SK-N-SH (cell line): ENCODE measurements around the gene DYNC2H1. TPM values are rescaled to one million over a fixed set of nuclear protein-coding genes. Genes with fewer than 3 reads are reported as not detected.

Source experiments
- CTCF ChIA-PET: fragments of 300-600, 350-600 bp; formaldehyde crosslinking; extraction: SDS; loops from one replicate; lab custom pipeline; 2021; lab: Yijun Ruan, JAX
- POLR2A ChIA-PET: fragments of 350-600 bp; sonication (Branson Sonifier 250); formaldehyde crosslinking; extraction: SDS; loops from one replicate; lab custom pipeline; 2020; ENCODE audit warnings: antibody characterized with exemption, inconsistent platforms; lab: Yijun Ruan, JAX
- DNase-seq: peaks from one replicate; pipeline ENCODE4 v3.0.0; 2012
- H2AFZ ChIP-seq: fragments of 200-600 bp; sonication (generic); 2 replicates; pipeline ENCODE4 v1.8.1; 2016; ENCODE audit warnings: antibody characterized with exemption, mild to moderate bottlenecking, low read depth
- H3F3A ChIP-seq: fragments of 200-600 bp; sonication (generic); replicated peaks from 2 replicates; pipeline ENCODE3; 2016; ENCODE audit warnings: antibody characterized with exemption, mild to moderate bottlenecking; ENCODE audit not compliant: insufficient read depth
- H3K27ac ChIP-seq, 2 experiments: fragments of 200-500 bp in 1 of 2; fragments of 200-600 bp in 1 of 2; sonication (Bioruptor generic) in 1 of 2; sonication (generic), shearing (Covaris generic) in 1 of 2; 2 replicates each; pipeline versions ENCODE4 v1.5.1 to v1.6.1; 2014 to 2016; ENCODE audit warnings: low read depth in 2 of 2, inconsistent platforms in 1 of 2, low read length in 1 of 2, mild to moderate bottlenecking in 1 of 2, mixed read lengths in 1 of 2
- H3K27me3 ChIP-seq: fragments of 200-600 bp; sonication (generic), shearing (Covaris generic); 2 replicates; pipeline ENCODE4 v1.6.1; 2016; ENCODE audit warnings: mixed run types; ENCODE audit not compliant: insufficient read depth
- H3K36me3 ChIP-seq, 2 experiments: fragments of 200-500 bp in 1 of 2; fragments of 200-600 bp in 1 of 2; sonication (Bioruptor generic) in 1 of 2; sonication (generic) in 1 of 2; replicated peaks in 1 of 2; 2 replicates each; pipeline versions ENCODE3 to v1.5.1; 2014 to 2016; ENCODE audit warnings: low read length in 1 of 2, mild to moderate bottlenecking in 1 of 2; ENCODE audit not compliant: insufficient read depth in 2 of 2, control insufficient read depth in 1 of 2
- H3K4me1 ChIP-seq, 2 experiments: fragments of 200-500 bp in 1 of 2; fragments of 200-600 bp in 1 of 2; sonication (Bioruptor generic) in 1 of 2; sonication (generic), shearing (Covaris generic) in 1 of 2; 2 replicates each; pipeline versions ENCODE4 v1.5.1 to v1.6.1; 2014 to 2016; ENCODE audit warnings: low read depth in 1 of 2, low read length in 1 of 2, mixed run types in 1 of 2; ENCODE audit not compliant: insufficient read depth in 2 of 2, control insufficient read depth in 1 of 2
- H3K4me2 ChIP-seq: fragments of 200-600 bp; sonication (generic), shearing (Covaris generic); 2 replicates; pipeline ENCODE4 v1.6.1; 2017; ENCODE audit warnings: mixed run types
- H3K4me3 ChIP-seq, 2 experiments: fragments of 200-500 bp in 1 of 2; fragments of 200-600 bp in 1 of 2; sonication (Bioruptor generic) in 1 of 2; sonication (generic), shearing (Covaris generic) in 1 of 2; 2 replicates each; pipeline versions ENCODE4 v1.5.1 to v1.8.1; 2014 to 2016; ENCODE audit warnings: low read depth in 2 of 2, inconsistent platforms in 1 of 2, low read length in 1 of 2, mild to moderate bottlenecking in 1 of 2, mixed read lengths in 1 of 2, moderate library complexity in 1 of 2
- H3K79me2 ChIP-seq: fragments of 200-600 bp; sonication (generic); 2 replicates; pipeline ENCODE4 v1.8.1; 2017; ENCODE audit warnings: mild to moderate bottlenecking; ENCODE audit not compliant: insufficient read depth
- H3K9ac ChIP-seq: fragments of 200-600 bp; sonication (generic); 2 replicates; pipeline ENCODE4 v1.6.1; 2017; ENCODE audit warnings: mixed run types
- H3K9me2 ChIP-seq: fragments of 200-600 bp; sonication (generic); 2 replicates; pipeline ENCODE4 v1.6.1; 2017; ENCODE audit warnings: mixed run types
- H3K9me3 ChIP-seq: fragments of 200-600 bp; sonication (generic); 2 replicates; pipeline ENCODE4 v1.6.1; 2017; ENCODE audit warnings: mixed run types, mild to moderate bottlenecking, moderate library complexity
- H4K20me1 ChIP-seq: fragments of 200-600 bp; sonication (generic); 2 replicates; pipeline ENCODE4 v1.6.1; 2017; ENCODE audit warnings: mild to moderate bottlenecking, mixed run types; ENCODE audit not compliant: insufficient read depth
- CHD2 ChIP-seq: fragments of 150-350 bp; IDR thresholded peaks from 2 replicates; pipeline ENCODE4 v1.6.1; 2018; ENCODE audit warnings: low read length; ENCODE audit not compliant: partially characterized antibody
- FOSL2 ChIP-seq: IDR thresholded peaks from 2 replicates; pipeline ENCODE4 v1.4.0; 2012; ENCODE audit warnings: low read depth, mild to moderate bottlenecking, moderate library complexity, borderline replicate concordance
- FOXJ3 ChIP-seq: sonication (generic); formaldehyde crosslinking; IDR thresholded peaks from 2 replicates; pipeline ENCODE4 v1.5.1; 2020; ENCODE audit warnings: mild to moderate bottlenecking, missing genetic modification reagents
- FOXM1 ChIP-seq: IDR thresholded peaks from 2 replicates; pipeline ENCODE4 v1.4.0; 2012; ENCODE audit warnings: low read depth, mild to moderate bottlenecking
- GABPA ChIP-seq: IDR thresholded peaks from 2 replicates; pipeline ENCODE4 v1.4.0; 2012; ENCODE audit warnings: low read depth, mild to moderate bottlenecking
- GATA2 ChIP-seq: sonication (generic); formaldehyde crosslinking; IDR thresholded peaks from 2 replicates; pipeline ENCODE4 v1.5.0; 2020; ENCODE audit warnings: mild to moderate bottlenecking, missing genetic modification reagents
- MXI1 ChIP-seq: IDR thresholded peaks from 2 replicates; pipeline ENCODE4 v1.6.1; 2012; ENCODE audit warnings: mild to moderate bottlenecking, low read depth, low read length, improper control_type of control experiment
- NRF1 ChIP-seq: IDR thresholded peaks from 2 replicates; pipeline ENCODE4 v1.6.1; 2012; ENCODE audit warnings: low read depth, mild to moderate bottlenecking, low read length
- PBX3 ChIP-seq: IDR thresholded peaks from 2 replicates; pipeline ENCODE4; 2012
- RAD21 ChIP-seq: IDR thresholded peaks from 2 replicates; pipeline ENCODE4 v1.6.1; 2012; ENCODE audit warnings: mild to moderate bottlenecking, low read length
- RFX5 ChIP-seq: IDR thresholded peaks from 2 replicates; pipeline ENCODE4 v1.6.1; 2012; ENCODE audit warnings: mild to moderate bottlenecking, improper control_type of control experiment, low read length
- RXRA ChIP-seq: IDR thresholded peaks from 2 replicates; pipeline ENCODE4 v1.4.0; 2012; ENCODE audit warnings: low read depth, mild to moderate bottlenecking, borderline replicate concordance
- SIN3A ChIP-seq: IDR thresholded peaks from 2 replicates; pipeline ENCODE4 v1.6.1; 2012; ENCODE audit warnings: low read depth, mild to moderate bottlenecking, low read length, moderate library complexity, borderline replicate concordance
- SMC3 ChIP-seq: IDR thresholded peaks from 2 replicates; pipeline ENCODE4 v1.6.1; 2012; ENCODE audit warnings: low read depth, low read length, improper control_type of control experiment
- YY1 ChIP-seq: IDR thresholded peaks from 2 replicates; pipeline ENCODE4 v1.4.0; 2012; ENCODE audit warnings: low read depth, mild to moderate bottlenecking
- WGBS: methylation state at CpG from one replicate; pipeline ENCODE4 v1.1.6; 2017; ENCODE audit warnings: low lambda C conversion rate; 5-methylcytosine and 5-hydroxymethylcytosine counted together
- polyA plus RNA-seq, 3 experiments: library from polyadenylated mRNA; depleted of rRNA; stranded (reverse); fragments of >200 nt; gene quantifications; 2 replicates each; pipeline ENCODE4 v1.2.3, GENCODE V29; 2012
- TF ChIP-seq, protein P1 (sequence below): IDR thresholded peaks from 2 replicates; pipeline ENCODE4 v1.4.0; 2012; ENCODE audit warnings: low read depth, borderline replicate concordance
- TF ChIP-seq, protein P2 (sequence below): IDR thresholded peaks from 2 replicates; pipeline ENCODE4 v1.4.0; 2012; ENCODE audit warnings: low read depth, borderline replicate concordance
- TF ChIP-seq, protein P3 (sequence below): fragments of 150-350 bp; IDR thresholded peaks from 2 replicates; pipeline ENCODE4 v1.6.1; 2017; ENCODE audit warnings: antibody characterized with exemption, low read length, low read depth, borderline replicate concordance
- TF ChIP-seq, protein P4 (sequence below): IDR thresholded peaks from 2 replicates; pipeline ENCODE4 v1.4.0; 2012; ENCODE audit warnings: low read depth

DYNC2H1 gene
- polyA plus RNA-seq, 1 of the 3 experiments (the other 2 are of a cell fraction), result 15.3 TPM

- TF ChIP-seq, protein P1, sequence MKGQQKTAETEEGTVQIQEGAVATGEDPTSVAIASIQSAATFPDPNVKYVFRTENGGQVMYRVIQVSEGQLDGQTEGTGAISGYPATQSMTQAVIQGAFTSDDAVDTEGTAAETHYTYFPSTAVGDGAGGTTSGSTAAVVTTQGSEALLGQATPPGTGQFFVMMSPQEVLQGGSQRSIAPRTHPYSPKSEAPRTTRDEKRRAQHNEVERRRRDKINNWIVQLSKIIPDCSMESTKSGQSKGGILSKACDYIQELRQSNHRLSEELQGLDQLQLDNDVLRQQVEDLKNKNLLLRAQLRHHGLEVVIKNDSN, result no peak
- TF ChIP-seq RAD21 (no peak), SMC3 (no peak), GATA2 (no peak)
These were observed 29.4 kb upstream of the DYNC2H1 start (continued) for GRCh38 chr11:103079833-103080232.

DNA sequence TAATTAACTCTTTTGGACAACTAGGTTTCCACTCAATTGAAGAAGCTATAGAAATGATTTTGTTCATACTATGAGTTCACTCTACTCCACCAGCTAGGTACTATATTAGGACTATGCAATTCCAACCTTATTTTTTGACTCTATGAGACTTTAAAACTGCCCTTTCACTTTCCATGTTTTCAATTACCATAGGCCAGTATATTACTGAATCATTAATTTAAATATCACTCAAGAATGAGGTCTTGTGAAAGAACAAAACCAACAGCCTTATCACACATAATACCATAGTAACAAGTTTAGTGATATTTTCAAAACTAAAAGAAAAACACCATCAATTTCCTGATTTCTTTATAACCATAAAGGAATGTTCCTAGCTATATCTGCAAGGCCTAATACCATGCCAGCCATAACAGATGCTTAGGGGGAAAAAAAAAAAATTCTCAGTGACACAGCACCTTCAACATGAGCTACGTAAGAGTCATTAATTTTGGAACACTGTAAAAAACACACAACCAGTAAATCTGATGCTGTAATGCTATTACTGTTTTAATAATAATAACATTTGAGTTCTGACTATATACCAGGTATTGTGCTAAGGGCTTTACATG, 23.4 kb upstream of the DYNC2H1 start:
- no peak overlapping the region; a peak in 3 of 4 replicates for H3K27ac ChIP-seq
- H3K4me3 ChIP-seq, result no peak overlapping the region
- peaks cover 27% of the 10 kb centered on the region for H4K20me1 ChIP-seq
- no peak overlapping the region for H3K9ac ChIP-seq
- H3K4me2 ChIP-seq, result no peak overlapping the region
- H2AFZ ChIP-seq, result no peak overlapping the region
- 89% methylated on average over 1 of the region's 1 CpG for WGBS
- H3F3A ChIP-seq, result peaks cover 10% of the 10 kb centered on the region
- H3K27me3 ChIP-seq, result no peaks in the 10 kb centered on the region
- peaks cover 0 to 15% of the 10 kb centered on the region in 2 experiments; a peak in 3 of 4 replicates for H3K4me1 ChIP-seq
- CTCF ChIA-PET, result no interaction called here
- no peak for TF ChIP-seq GABPA
- TF ChIP-seq CHD2, result no peak
- TF ChIP-seq RXRA, result no peak
- TF ChIP-seq, protein P2, sequence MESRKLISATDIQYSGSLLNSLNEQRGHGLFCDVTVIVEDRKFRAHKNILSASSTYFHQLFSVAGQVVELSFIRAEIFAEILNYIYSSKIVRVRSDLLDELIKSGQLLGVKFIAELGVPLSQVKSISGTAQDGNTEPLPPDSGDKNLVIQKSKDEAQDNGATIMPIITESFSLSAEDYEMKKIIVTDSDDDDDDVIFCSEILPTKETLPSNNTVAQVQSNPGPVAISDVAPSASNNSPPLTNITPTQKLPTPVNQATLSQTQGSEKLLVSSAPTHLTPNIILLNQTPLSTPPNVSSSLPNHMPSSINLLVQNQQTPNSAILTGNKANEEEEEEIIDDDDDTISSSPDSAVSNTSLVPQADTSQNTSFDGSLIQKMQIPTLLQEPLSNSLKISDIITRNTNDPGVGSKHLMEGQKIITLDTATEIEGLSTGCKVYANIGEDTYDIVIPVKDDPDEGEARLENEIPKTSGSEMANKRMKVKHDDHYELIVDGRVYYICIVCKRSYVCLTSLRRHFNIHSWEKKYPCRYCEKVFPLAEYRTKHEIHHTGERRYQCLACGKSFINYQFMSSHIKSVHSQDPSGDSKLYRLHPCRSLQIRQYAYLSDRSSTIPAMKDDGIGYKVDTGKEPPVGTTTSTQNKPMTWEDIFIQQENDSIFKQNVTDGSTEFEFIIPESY, result no peak
- no peak for TF ChIP-seq YY1
- no peak for TF ChIP-seq FOXJ3 (CRISPR knock-in tag)
- TF ChIP-seq, protein P1, result no peak
- H3K36me3 ChIP-seq, result peaks cover 61 to 68% of the 10 kb centered on the region in 2 experiments
- no peak for DNase-seq
- POLR2A ChIA-PET, result no interaction called here
- peaks cover 100% of the 10 kb centered on the region for H3K79me2 ChIP-seq
- no peaks in the 10 kb centered on the region for H3K9me3 ChIP-seq
- no peaks in the 10 kb centered on the region for H3K9me2 ChIP-seq

DNA sequence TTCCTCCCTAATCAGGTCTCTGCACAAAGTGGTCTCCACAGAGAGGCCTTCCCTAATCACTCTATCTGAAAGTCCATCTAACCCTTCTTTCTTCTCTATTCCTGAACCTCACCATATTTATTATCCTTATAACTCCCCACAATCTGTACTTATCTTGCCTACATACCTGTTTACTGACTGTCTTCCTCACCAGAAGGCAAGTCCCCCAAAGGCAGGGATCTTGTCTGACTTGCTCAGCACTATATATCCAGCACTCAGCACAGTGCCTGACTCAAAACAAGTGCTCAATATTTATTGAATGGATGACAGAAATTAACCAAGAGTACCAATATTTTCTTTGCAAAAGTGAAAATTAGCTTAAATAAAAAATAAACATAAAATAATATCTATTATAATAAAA, 22.8 kb upstream of the DYNC2H1 start:
- Histone ChIP-seq H3K36me3 (peaks cover 55 to 62% of the 10 kb centered on the region in 2 experiments), H3K79me2 (peaks cover 99% of the 10 kb centered on the region), H3K27ac (no peak overlapping the region; a peak in 1 of 4 replicates), H2AFZ (no peak overlapping the region), H3K9me3 (no peaks in the 10 kb centered on the region), H3K4me3 (no peak overlapping the region), H3K4me2 (no peak overlapping the region), H3K27me3 (no peaks in the 10 kb centered on the region), H3F3A (peaks cover 10% of the 10 kb centered on the region), H3K4me1 (peaks cover 0 to 15% of the 10 kb centered on the region in 2 experiments; a peak in 3 of 4 replicates), H3K9me2 (no peaks in the 10 kb centered on the region), H3K9ac (no peak overlapping the region), H4K20me1 (peaks cover 27% of the 10 kb centered on the region)
- POLR2A ChIA-PET, result no interaction called here
- no peak for DNase-seq
- CTCF ChIA-PET, result no interaction called here
- TF ChIP-seq SIN3A (no peak), FOXM1 (no peak), FOSL2 (no peak), FOXJ3 (CRISPR knock-in tag) (no peak), RAD21 (no peak), PBX3 (no peak), CHD2 (no peak), GABPA (no peak), NRF1 (no peak), YY1 (no peak), RFX5 (no peak), MXI1 (no peak)
- TF ChIP-seq, protein P3, sequence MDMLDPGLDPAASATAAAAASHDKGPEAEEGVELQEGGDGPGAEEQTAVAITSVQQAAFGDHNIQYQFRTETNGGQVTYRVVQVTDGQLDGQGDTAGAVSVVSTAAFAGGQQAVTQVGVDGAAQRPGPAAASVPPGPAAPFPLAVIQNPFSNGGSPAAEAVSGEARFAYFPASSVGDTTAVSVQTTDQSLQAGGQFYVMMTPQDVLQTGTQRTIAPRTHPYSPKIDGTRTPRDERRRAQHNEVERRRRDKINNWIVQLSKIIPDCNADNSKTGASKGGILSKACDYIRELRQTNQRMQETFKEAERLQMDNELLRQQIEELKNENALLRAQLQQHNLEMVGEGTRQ, result no peak
- TF ChIP-seq, protein P4, sequence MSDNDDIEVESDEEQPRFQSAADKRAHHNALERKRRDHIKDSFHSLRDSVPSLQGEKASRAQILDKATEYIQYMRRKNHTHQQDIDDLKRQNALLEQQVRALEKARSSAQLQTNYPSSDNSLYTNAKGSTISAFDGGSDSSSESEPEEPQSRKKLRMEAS, result no peak
